Measurements from ENCODE around the gene CMYA5. TPM values are rescaled to one million over a fixed set of nuclear protein-coding genes. Genes with fewer than 3 reads are reported as not detected.

CMYA5 gene
- total RNA-seq, 4 donors from 2014 or later, result 4.7 to 8.1 (median 6.1) TPM

DNA sequence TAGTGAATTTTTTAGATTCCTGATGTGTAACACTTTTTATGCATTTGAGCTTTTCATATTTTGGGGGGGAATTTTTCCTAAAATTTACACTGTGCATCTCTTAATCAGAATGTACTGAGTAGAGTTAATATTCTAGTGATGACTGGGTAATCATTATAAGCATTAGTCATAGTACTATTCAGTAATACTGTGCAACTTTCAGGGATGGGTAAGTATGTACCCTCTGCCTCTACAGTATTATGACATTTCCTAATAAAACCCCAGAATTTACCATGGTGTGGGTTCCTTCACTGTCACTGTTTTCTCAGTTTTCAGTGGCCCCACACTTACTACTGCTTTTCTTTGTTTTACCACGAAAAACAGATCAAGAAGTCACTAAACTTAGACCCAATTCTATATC lies 2.8 kb upstream of the CMYA5 start:
- 93 to 94% methylated on average over 1 of the region's 1 CpG for WGBS, 2 donors
- peaks cover 0 to 16% (median 7%) of the 10 kb centered on the region in 4 donors for H3K4me1 ChIP-seq
- no peak overlapping the region for H3K4me3 ChIP-seq
- DNase-seq (ENCODE audit: low spot score in 2 of 2), result no peak
- no peaks in the 10 kb centered on the region for H3K9me3 ChIP-seq
- TF ChIP-seq, protein P1, sequence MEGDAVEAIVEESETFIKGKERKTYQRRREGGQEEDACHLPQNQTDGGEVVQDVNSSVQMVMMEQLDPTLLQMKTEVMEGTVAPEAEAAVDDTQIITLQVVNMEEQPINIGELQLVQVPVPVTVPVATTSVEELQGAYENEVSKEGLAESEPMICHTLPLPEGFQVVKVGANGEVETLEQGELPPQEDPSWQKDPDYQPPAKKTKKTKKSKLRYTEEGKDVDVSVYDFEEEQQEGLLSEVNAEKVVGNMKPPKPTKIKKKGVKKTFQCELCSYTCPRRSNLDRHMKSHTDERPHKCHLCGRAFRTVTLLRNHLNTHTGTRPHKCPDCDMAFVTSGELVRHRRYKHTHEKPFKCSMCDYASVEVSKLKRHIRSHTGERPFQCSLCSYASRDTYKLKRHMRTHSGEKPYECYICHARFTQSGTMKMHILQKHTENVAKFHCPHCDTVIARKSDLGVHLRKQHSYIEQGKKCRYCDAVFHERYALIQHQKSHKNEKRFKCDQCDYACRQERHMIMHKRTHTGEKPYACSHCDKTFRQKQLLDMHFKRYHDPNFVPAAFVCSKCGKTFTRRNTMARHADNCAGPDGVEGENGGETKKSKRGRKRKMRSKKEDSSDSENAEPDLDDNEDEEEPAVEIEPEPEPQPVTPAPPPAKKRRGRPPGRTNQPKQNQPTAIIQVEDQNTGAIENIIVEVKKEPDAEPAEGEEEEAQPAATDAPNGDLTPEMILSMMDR (IDR thresholded peaks at IDR 0.05), result no peak
- no peak for TF ChIP-seq POLR2A (IDR thresholded peaks at IDR 0.05)
- no peak for TF ChIP-seq EP300 (IDR thresholded peaks at IDR 0.05)
- no peak overlapping the region for H3K27ac ChIP-seq
- peaks cover 0 to 43% (median 8%) of the 10 kb centered on the region in 3 donors for H3K36me3 ChIP-seq
- H3K27me3 ChIP-seq, result no peaks in the 10 kb centered on the region

- H3K36me3 ChIP-seq, result peaks cover 0 to 32% (median 0%) of the 10 kb centered on the region in 3 donors
- H3K9me3 ChIP-seq, result no peaks in the 10 kb centered on the region
- H3K27me3 ChIP-seq, result no peaks in the 10 kb centered on the region
- TF ChIP-seq POLR2A (IDR thresholded peaks at IDR 0.05), result no peak
- TF ChIP-seq, protein P1 (IDR thresholded peaks at IDR 0.05), result no peak
- TF ChIP-seq EP300 (IDR thresholded peaks at IDR 0.05), result no peak
- 62 to 73% methylated on average over 1 of the region's 1 CpG for WGBS, 2 donors
- H3K4me3 ChIP-seq, result no peak overlapping the region
- H3K4me1 ChIP-seq, result peaks cover 0 to 16% (median 7%) of the 10 kb centered on the region in 4 donors
- no peak overlapping the region for H3K27ac ChIP-seq
- no peak for DNase-seq (ENCODE audit: low spot score in 2 of 2)
Observed at GRCh38 chr5:79687889-79688288, 1.7 kb upstream of the CMYA5 start.

- no peak for TF ChIP-seq POLR2A (IDR thresholded peaks at IDR 0.05)
- no peak for TF ChIP-seq EP300 (IDR thresholded peaks at IDR 0.05)
- TF ChIP-seq, protein P1 (IDR thresholded peaks at IDR 0.05), result no peak
- Histone ChIP-seq H3K4me1 (peaks cover 0 to 16% (median 7%) of the 10 kb centered on the region in 4 donors), H3K36me3 (peaks cover 0 to 9% (median 0%) of the 10 kb centered on the region in 3 donors), H3K27me3 (no peaks in the 10 kb centered on the region), H3K4me3 (no peak overlapping the region), H3K9me3 (no peaks in the 10 kb centered on the region), H3K27ac (no peak overlapping the region)
- no peak for DNase-seq (ENCODE audit: low spot score in 2 of 2)
- 59 to 76% methylated on average over 1 of the region's 1 CpG for WGBS, 2 donors
Observed at GRCh38 chr5:79691007-79691406, 1.4 kb downstream of the CMYA5 start.

DNA sequence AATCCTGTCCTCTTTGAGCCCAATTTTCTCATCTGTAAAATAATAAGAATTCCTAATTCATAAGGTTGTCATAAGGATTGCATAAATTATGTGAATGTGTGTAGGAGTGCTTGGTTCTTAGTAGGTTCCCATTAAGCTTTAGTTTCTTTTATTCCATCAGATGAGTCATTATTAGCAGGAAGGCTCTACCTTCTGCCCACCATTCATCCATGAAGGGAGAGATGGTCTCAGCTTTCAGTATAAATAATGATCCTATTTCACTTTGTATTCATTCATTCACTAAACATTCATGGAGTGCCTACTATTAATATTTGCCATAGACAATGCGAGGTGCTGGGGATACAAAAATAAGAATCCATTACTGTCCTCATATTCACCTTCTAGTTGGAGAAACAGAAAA lies 3.0 kb downstream of the CMYA5 start:
- H3K27ac ChIP-seq, result no peak overlapping the region
- no peak overlapping the region for H3K4me3 ChIP-seq
- H3K4me1 ChIP-seq, result peaks cover 0 to 16% (median 7%) of the 10 kb centered on the region in 4 donors
- peaks cover 0 to under 1% (median 0%) of the 10 kb centered on the region in 3 donors for H3K36me3 ChIP-seq
- TF ChIP-seq, protein P1 (IDR thresholded peaks at IDR 0.05), result no peak
- TF ChIP-seq POLR2A (IDR thresholded peaks at IDR 0.05), result no peak
- no peak for TF ChIP-seq EP300 (IDR thresholded peaks at IDR 0.05)
- WGBS, 2 donors, result 95 to 98% methylated on average over 1 of the region's 1 CpG
- no peaks in the 10 kb centered on the region for H3K9me3 ChIP-seq
- no peak for DNase-seq (ENCODE audit: low spot score in 2 of 2)
- no peaks in the 10 kb centered on the region for H3K27me3 ChIP-seq

- DNase-seq (ENCODE audit: low spot score in 2 of 2), result no peak
- WGBS, 2 donors, result 78 to 79% methylated on average over 1 of the region's 1 CpG
- TF ChIP-seq POLR2A (IDR thresholded peaks at IDR 0.05) (no peak), EP300 (IDR thresholded peaks at IDR 0.05) (no peak)
- TF ChIP-seq, protein P1 (IDR thresholded peaks at IDR 0.05), result no peak
- H3K4me1 ChIP-seq, result peaks cover 0 to 15% (median 6%) of the 10 kb centered on the region in 4 donors
- H3K27me3 ChIP-seq, result no peaks in the 10 kb centered on the region
- no peak overlapping the region for H3K4me3 ChIP-seq
- no peak overlapping the region for H3K27ac ChIP-seq
- H3K36me3 ChIP-seq, result no peaks in the 10 kb centered on the region
- no peaks in the 10 kb centered on the region for H3K9me3 ChIP-seq
Observed at GRCh38 chr5:79694183-79694582, 4.5 kb downstream of the CMYA5 start.

All from tibial nerve (tissue), 4 donors.